Heart left ventricle (tissue), 13 donors: ENCODE data around the gene RPL39L.

Experiments used
- POLR2A ChIP-seq, 2 donors: fragments of 450-650 bp; IDR thresholded peaks; one replicate each; pipeline ENCODE4 v1.6.1; 2017; ENCODE audit warnings: antibody characterized with exemption in 2 of 2, mild to moderate bottlenecking in 2 of 2, moderate library complexity in 2 of 2
- TF ChIP-seq, protein P1 (sequence below), 12 donors: fragments of 200-600 bp; sonication (generic) in 4 of 12; IDR thresholded peaks; one replicate each; pipeline versions ENCODE4 v1.5.0 to v1.8.0; 2018 to 2022; ENCODE audit warnings: antibody characterized with exemption in 12 of 12, mild to moderate bottlenecking in 5 of 12
- donor health status: ischemic (EF 13 %, LVEDD 7.1; RV severe dilation, severe dysfunction).
- donor health status: DM: no; HTN: yes; CAD: no.
- donor health status: DM: no; HTN: no; CAD: no.
- donor health status: ischemic (EF 25% LVEDD 6.9; RV normal size, moderate dysfunction).
- donor health status: ischemic (EF 25% LVEDD 5.7; RV mildly dilated, moderate dysfunction).
- donor health status: ischemic (EF 35%, LVEDD 5.7; RV mildly dilated, moderate dysfunction).
- donor health status: nonischemic (EF 11% LVEDD 7.7; RV severe dilation, severe dysfunction).
- donor health status: DM: yes; HTN: yes; CAD: no.
- donor health status: PGD.
- donor health status: ischemic (EF 29% LVEDD 5.4; RV normal size, mild dysfunction).
- donor health status: nonischemic (EF 23%, LVEDD 6.1; RV moderate dilation, normal function).

DNA sequence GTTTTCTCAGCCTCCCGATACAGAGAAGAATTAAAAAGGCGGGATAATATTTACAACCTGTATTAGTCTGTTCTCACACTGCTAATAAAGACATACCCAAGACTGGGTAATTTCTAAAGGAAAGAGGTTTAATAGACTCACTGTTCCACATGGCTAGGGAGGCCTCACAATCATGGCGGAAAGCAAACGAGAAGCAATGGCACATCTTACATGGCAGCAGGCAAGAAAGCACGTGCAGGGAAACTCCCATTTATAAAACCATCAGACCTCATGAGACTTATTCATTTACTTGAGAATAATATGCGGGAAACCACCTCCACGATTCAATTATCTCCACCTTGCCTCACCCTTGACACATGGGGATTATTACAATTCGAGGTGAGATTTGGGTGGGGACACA lies 27.5 kb upstream of the RPL39L start:
- TF ChIP-seq, protein P1, sequence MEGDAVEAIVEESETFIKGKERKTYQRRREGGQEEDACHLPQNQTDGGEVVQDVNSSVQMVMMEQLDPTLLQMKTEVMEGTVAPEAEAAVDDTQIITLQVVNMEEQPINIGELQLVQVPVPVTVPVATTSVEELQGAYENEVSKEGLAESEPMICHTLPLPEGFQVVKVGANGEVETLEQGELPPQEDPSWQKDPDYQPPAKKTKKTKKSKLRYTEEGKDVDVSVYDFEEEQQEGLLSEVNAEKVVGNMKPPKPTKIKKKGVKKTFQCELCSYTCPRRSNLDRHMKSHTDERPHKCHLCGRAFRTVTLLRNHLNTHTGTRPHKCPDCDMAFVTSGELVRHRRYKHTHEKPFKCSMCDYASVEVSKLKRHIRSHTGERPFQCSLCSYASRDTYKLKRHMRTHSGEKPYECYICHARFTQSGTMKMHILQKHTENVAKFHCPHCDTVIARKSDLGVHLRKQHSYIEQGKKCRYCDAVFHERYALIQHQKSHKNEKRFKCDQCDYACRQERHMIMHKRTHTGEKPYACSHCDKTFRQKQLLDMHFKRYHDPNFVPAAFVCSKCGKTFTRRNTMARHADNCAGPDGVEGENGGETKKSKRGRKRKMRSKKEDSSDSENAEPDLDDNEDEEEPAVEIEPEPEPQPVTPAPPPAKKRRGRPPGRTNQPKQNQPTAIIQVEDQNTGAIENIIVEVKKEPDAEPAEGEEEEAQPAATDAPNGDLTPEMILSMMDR (IDR thresholded peaks at IDR 0.05) = no peak
- no peak for TF ChIP-seq POLR2A (IDR thresholded peaks at IDR 0.05)
